NCI-H2196 treated with DMSO at 0.1 percent for 48 hours (cell line): ENCODE measurements around the gene DPP9.

Experiments used
- DNase-seq: peaks from one replicate; lab custom pipeline; 2025; ENCODE audit not compliant: unreplicated experiment; lab: John Stamatoyannopoulos, UW

Gene DPP9

GRCh38 chr19:4742723-4743646 is 19.3 kb upstream of the DPP9 start:
- DNase-seq = no peak

- no peak for DNase-seq
Observed at GRCh38 chr19:4740092-4740491, 16.4 kb upstream of the DPP9 start.

GRCh38 chr19:4738734-4739133 is 15.1 kb upstream of the DPP9 start:
- no peak for DNase-seq

GRCh38 chr19:4737955-4738600 is 14.4 kb upstream of the DPP9 start:
- no peak for DNase-seq

- no peak for DNase-seq
Observed at GRCh38 chr19:4733755-4734345, 10.2 kb upstream of the DPP9 start.

GRCh38 chr19:4732680-4733114 is 9.1 kb upstream of the DPP9 start:
- DNase-seq = peak; percentile 68

- DNase-seq = no peak
Observed at GRCh38 chr19:4730740-4731171, 7.1 kb upstream of the DPP9 start.

GRCh38 chr19:4728871-4729270 is 5.2 kb upstream of the DPP9 start:
- DNase-seq = no peak

GRCh38 chr19:4722671-4723594 is 709 bp downstream of the DPP9 start:
- DNase-seq = no peak

GRCh38 chr19:4721196-4721595 is 2.4 kb downstream of the DPP9 start:
- DNase-seq = no peak

- DNase-seq = no peak
Observed at GRCh38 chr19:4720037-4720700, 3.5 kb downstream of the DPP9 start.

- DNase-seq = no peak
Observed at GRCh38 chr19:4719499-4719866, 4.2 kb downstream of the DPP9 start.

- DNase-seq = no peak
Observed at GRCh38 chr19:4717966-4718701, 5.5 kb downstream of the DPP9 start.

GRCh38 chr19:4717191-4717965 is 6.3 kb downstream of the DPP9 start:
- peak; percentile 27 for DNase-seq

- no peak for DNase-seq
Observed at GRCh38 chr19:4715529-4716221, 8.0 kb downstream of the DPP9 start.

GRCh38 chr19:4715178-4715528 is 8.5 kb downstream of the DPP9 start:
- DNase-seq = peak; percentile 39

- no peak for DNase-seq
Observed at GRCh38 chr19:4714016-4714415, 9.6 kb downstream of the DPP9 start.

- no peak for DNase-seq
Observed at GRCh38 chr19:4713384-4713951, 10.2 kb downstream of the DPP9 start.
